Activated CD4-positive, alpha-beta memory T cell treated with anti-CD3 and anti-CD28 coated beads for 36 hours (primary cell): Measurements from ENCODE around the gene NUTF2. TPM values are rescaled to one million over a fixed set of nuclear protein-coding genes. Genes with fewer than 3 reads are reported as not detected.

Source experiments
- total RNA-seq, 2 experiments: library from RNA; stranded (reverse); gene quantifications; one replicate each; pipeline ENCODE4 v1.2.3, GENCODE V29; 2021

Gene NUTF2
- total RNA-seq, 2 experiments from 2014 or later, result 141 to 148 TPM

Other genes starting within 250 kb of the NUTF2 start
- gene CARMIL2, start 201.8 kb upstream of the NUTF2 start, total RNA-seq, result 100 to 1,000 TPM; 136 to 151 TPM
- gene ACD, start 186.7 kb upstream of the NUTF2 start, total RNA-seq, result 10 to 100 TPM; 63.0 to 63.9 TPM
- gene PARD6A, start 186.0 kb upstream of the NUTF2 start, total RNA-seq, result 10 to 100 TPM; 11.2 to 11.5 TPM
- 10 to 100 TPM in 1 of 2 experiments, 1 to 10 TPM in 1; 9.3 to 10.1 TPM for gene ENKD1, start 180.2 kb upstream of the NUTF2 start, total RNA-seq
- gene C16orf86, start 180.1 kb upstream of the NUTF2 start, total RNA-seq, result 1 to 10 TPM; 2.2 to 2.5 TPM
- gene GFOD2, start 127.6 kb upstream of the NUTF2 start, total RNA-seq, result 10 to 100 TPM; 12.6 to 13.7 TPM
- gene RANBP10, start 40.4 kb upstream of the NUTF2 start, total RNA-seq, result 10 to 100 TPM; 14.9 to 18.1 TPM
- under 1 TPM; 0.77 to 0.81 TPM for gene TSNAXIP1, start 40.0 kb upstream of the NUTF2 start, total RNA-seq
- gene THAP11, start 4.6 kb upstream of the NUTF2 start, total RNA-seq, result 10 to 100 TPM; 31.8 to 32.1 TPM
- 10 to 100 TPM; 39.2 to 40.2 TPM for gene CENPT, start 760 bp downstream of the NUTF2 start, total RNA-seq
- gene EDC4, start 26.1 kb downstream of the NUTF2 start, total RNA-seq, result 10 to 100 TPM; 88.6 to 94.2 TPM
- gene NRN1L, start 38.0 kb downstream of the NUTF2 start, total RNA-seq, result under 1 TPM in 1 of 2 experiments, not detected in 1; 0.76 TPM
- 10 to 100 TPM in 1 of 2 experiments, 1 to 10 TPM in 1; 10.0 to 11.7 TPM for gene PSKH1, start 46.3 kb downstream of the NUTF2 start, total RNA-seq
- 1 to 10 TPM; 2.9 to 3.1 TPM for gene CTRL, start 84.9 kb downstream of the NUTF2 start, total RNA-seq
- gene PSMB10, start 89.9 kb downstream of the NUTF2 start, total RNA-seq, result 100 to 1,000 TPM; 185 to 193 TPM
- gene LCAT, start 97.2 kb downstream of the NUTF2 start, total RNA-seq, result 10 to 100 TPM; 10.1 to 10.7 TPM
- gene SLC12A4, start 121.7 kb downstream of the NUTF2 start, total RNA-seq, result 10 to 100 TPM; 27.1 to 29.9 TPM
- not detected for gene DPEP3, start 133.6 kb downstream of the NUTF2 start, total RNA-seq
- gene DPEP2, start 152.6 kb downstream of the NUTF2 start, total RNA-seq, result 1 to 10 TPM; 3.9 to 5.3 TPM
- not detected for gene DPEP2NB, start 169.0 kb downstream of the NUTF2 start, total RNA-seq
- gene DDX28, start 176.3 kb downstream of the NUTF2 start, total RNA-seq, result 10 to 100 TPM; 12.8 to 14.5 TPM
- 10 to 100 TPM; 29.2 to 29.4 TPM for gene DUS2, start 176.4 kb downstream of the NUTF2 start, total RNA-seq
- gene NFATC3, start 238.4 kb downstream of the NUTF2 start, total RNA-seq, result 10 to 100 TPM; 83.4 to 85.2 TPM